ENCODE measurements around the gene PIH1D2.
"Not testable (repeated sequence)": the region's sequence is repeated elsewhere in the genome, so short reads cannot be mapped to it uniquely, and the experiment has no call there.

DNA sequence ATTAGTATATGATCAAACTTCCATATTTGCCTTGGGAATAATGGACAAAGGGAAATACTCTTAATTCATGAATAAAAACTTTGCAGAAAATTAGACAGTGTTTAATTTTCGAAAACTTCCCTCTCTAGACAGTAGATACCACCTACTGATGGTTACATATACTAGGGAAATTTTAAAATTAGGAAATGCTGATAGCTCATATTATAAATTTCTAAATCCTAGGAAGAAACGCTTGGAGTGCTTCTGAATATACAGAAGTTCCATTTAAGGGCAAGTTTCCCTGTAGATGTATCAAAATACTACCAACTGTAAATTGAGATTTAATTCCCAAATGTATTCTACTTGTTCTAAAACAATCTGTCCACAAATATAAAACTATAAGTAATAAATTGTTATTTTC, 21.5 kb upstream of the PIH1D2 start:
- not testable (repeated sequence) for TF ChIP-seq POLR2AphosphoS5 (IDR thresholded peaks at IDR 0.05; ENCODE audit: insufficient read depth, low read depth, low read length); CTCF (IDR thresholded peaks at IDR 0.05; ENCODE audit: extremely low read depth in 1 of 2, insufficient read depth in 1 of 2, low read depth in 1 of 2, low read length in 2 of 2)

Measured in endothelial cell of umbilical vein (primary cell).